Keratinocyte (primary cell): Measurements from ENCODE around the gene RAB2B.

Experiments used
- EZH2 ChIP-seq: IDR thresholded peaks from one replicate; pipeline ENCODE4 v1.6.1; 2012; ENCODE audit warnings: inconsistent platforms, mild to moderate bottlenecking, low read length, moderate library complexity
- TF ChIP-seq, protein P1 (sequence below), 3 experiments: IDR thresholded peaks in 1 of 3; conservative IDR thresholded peaks in 1 of 3; optimal IDR thresholded peaks in 1 of 3; 2 replicates in 2 of 3; 3 replicates in 1 of 3; pipeline versions ENCODE3 to v1.5.1; 2011; ENCODE audit warnings: low read length in 3 of 3, mild to moderate bottlenecking in 3 of 3, moderate library complexity in 2 of 3, control low read depth in 1 of 3, inconsistent platforms in 1 of 3; ENCODE audit not compliant: insufficient read depth in 2 of 3; ENCODE audit errors: extremely low read depth in 1 of 3

DNA sequence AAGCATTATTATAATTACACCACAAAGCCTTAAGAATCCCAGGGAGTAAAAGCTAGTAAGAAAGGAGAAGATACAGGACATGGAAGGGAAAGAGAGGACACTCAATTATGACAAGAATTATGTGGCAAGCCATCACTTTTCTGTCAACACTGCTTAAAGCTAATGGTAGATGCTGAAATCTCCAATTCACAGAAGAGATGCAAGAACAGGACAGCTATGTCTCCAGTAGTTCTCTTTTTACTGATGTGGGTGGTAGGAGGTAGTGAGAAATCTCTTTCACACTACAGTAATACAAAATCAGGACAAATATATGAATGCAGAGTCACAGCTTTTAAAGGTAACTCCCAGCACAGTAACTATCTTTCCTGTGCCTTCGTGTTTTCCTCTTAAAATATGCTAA is 50.1 kb downstream of the RAB2B start:
- TF ChIP-seq, protein P1, sequence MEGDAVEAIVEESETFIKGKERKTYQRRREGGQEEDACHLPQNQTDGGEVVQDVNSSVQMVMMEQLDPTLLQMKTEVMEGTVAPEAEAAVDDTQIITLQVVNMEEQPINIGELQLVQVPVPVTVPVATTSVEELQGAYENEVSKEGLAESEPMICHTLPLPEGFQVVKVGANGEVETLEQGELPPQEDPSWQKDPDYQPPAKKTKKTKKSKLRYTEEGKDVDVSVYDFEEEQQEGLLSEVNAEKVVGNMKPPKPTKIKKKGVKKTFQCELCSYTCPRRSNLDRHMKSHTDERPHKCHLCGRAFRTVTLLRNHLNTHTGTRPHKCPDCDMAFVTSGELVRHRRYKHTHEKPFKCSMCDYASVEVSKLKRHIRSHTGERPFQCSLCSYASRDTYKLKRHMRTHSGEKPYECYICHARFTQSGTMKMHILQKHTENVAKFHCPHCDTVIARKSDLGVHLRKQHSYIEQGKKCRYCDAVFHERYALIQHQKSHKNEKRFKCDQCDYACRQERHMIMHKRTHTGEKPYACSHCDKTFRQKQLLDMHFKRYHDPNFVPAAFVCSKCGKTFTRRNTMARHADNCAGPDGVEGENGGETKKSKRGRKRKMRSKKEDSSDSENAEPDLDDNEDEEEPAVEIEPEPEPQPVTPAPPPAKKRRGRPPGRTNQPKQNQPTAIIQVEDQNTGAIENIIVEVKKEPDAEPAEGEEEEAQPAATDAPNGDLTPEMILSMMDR (optimal IDR thresholded peaks at IDR 0.05 in 1 of 3, IDR thresholded peaks at IDR 0.05 in 1 of 3, conservative IDR thresholded peaks at IDR 0.05 in 1 of 3; ENCODE audit: extremely low read depth in 1 of 3, insufficient read depth in 2 of 3, low read length in 3 of 3) = no peak
- TF ChIP-seq EZH2 = no peak
